ENCODE measurements around the gene RADIL. TPM values are rescaled to one million over a fixed set of nuclear protein-coding genes. Genes with fewer than 3 reads are reported as not detected.

The RADIL gene
- polyA plus RNA-seq, 1 donor (not counting 4 experiments of a cell fraction or from before 2014, with no cell fraction given): not detected

GRCh38 chr7:4841836-4842235, 41.7 kb downstream of the RADIL start:
- TF ChIP-seq EZH2 (IDR thresholded peaks at IDR 0.05; ENCODE audit: low read length) (no peak), CTCF (optimal IDR thresholded peaks at IDR 0.05 in 1 of 3, IDR thresholded peaks at IDR 0.05 in 1 of 3, conservative IDR thresholded peaks at IDR 0.05 in 1 of 3; ENCODE audit: extremely low read depth in 1 of 3, insufficient read depth in 2 of 3, low read length in 3 of 3) (no peak)
- FAIRE-seq (no peak), DNase-seq (ENCODE audit: low read depth, low spot score) (no peak)
- no peak overlapping the region for H3K4me3 ChIP-seq (ENCODE audit: control insufficient read depth in 2 of 3, extremely low read depth in 1 of 3, insufficient read depth in 2 of 3, low read depth in 1 of 3, low read length in 3 of 3)
- no peak overlapping the region for H3K9ac ChIP-seq (ENCODE audit: control insufficient read depth, extremely low read depth, insufficient read depth, low read length)
- dilution Hi-C loops (cut with MboI; ENCODE audit: extremely low pct_ligation_motif_present, low sequenced_read_pairs): no loop called here
- no peaks in the 10 kb centered on the region for H4K20me1 ChIP-seq (ENCODE audit: control insufficient read depth, extremely low read depth, insufficient read depth, low read length)
- H3K4me1 ChIP-seq (ENCODE audit: control insufficient read depth, extremely low read depth, insufficient read depth, low read length): no peaks in the 10 kb centered on the region
- H3K79me2 ChIP-seq (ENCODE audit: control insufficient read depth, insufficient read depth, low read length): no peaks in the 10 kb centered on the region
- H3K9me3 ChIP-seq (ENCODE audit: control insufficient read depth, low read depth, low read length): no peaks in the 10 kb centered on the region
- no peak overlapping the region for H3K4me2 ChIP-seq (ENCODE audit: control insufficient read depth, extremely low read depth, insufficient read depth, low read depth, low read length)
- no peaks in the 10 kb centered on the region for H3K27me3 ChIP-seq (ENCODE audit: control insufficient read depth, extremely low read depth, insufficient read depth, low read length)
- H3K36me3 ChIP-seq (ENCODE audit: control insufficient read depth in 2 of 2, extremely low read depth in 1 of 2, insufficient read depth in 2 of 2, low read length in 2 of 2): no peaks in the 10 kb centered on the region
- H3K9me1 ChIP-seq (ENCODE audit: control insufficient read depth, extremely low read depth, insufficient read depth, low read length): no peaks in the 10 kb centered on the region
- no peak overlapping the region for H2AFZ ChIP-seq (ENCODE audit: control insufficient read depth, low read length)
- no peak overlapping the region for H3K27ac ChIP-seq (ENCODE audit: control insufficient read depth, insufficient read depth, low read length)

- Histone ChIP-seq H3K9me3 (ENCODE audit: control insufficient read depth, low read depth, low read length) (no peaks in the 10 kb centered on the region), H3K4me1 (ENCODE audit: control insufficient read depth, extremely low read depth, insufficient read depth, low read length) (no peaks in the 10 kb centered on the region)
Observed at GRCh38 chr7:4841007-4841784, 42.3 kb downstream of the RADIL start.

More at GRCh38 chr7:4841007-4841784, 42.3 kb downstream of the RADIL start:
- Histone ChIP-seq H3K79me2 (ENCODE audit: control insufficient read depth, insufficient read depth, low read length) (no peaks in the 10 kb centered on the region), H2AFZ (ENCODE audit: control insufficient read depth, low read length) (no peak overlapping the region), H3K9ac (ENCODE audit: control insufficient read depth, extremely low read depth, insufficient read depth, low read length) (no peak overlapping the region), H3K27ac (ENCODE audit: control insufficient read depth, insufficient read depth, low read length) (no peak overlapping the region), H4K20me1 (ENCODE audit: control insufficient read depth, extremely low read depth, insufficient read depth, low read length) (no peaks in the 10 kb centered on the region), H3K4me3 (ENCODE audit: control insufficient read depth in 2 of 3, extremely low read depth in 1 of 3, insufficient read depth in 2 of 3, low read depth in 1 of 3, low read length in 3 of 3) (no peak overlapping the region), H3K27me3 (ENCODE audit: control insufficient read depth, extremely low read depth, insufficient read depth, low read length) (no peaks in the 10 kb centered on the region), H3K4me2 (ENCODE audit: control insufficient read depth, extremely low read depth, insufficient read depth, low read depth, low read length) (no peak overlapping the region), H3K36me3 (ENCODE audit: control insufficient read depth in 2 of 2, extremely low read depth in 1 of 2, insufficient read depth in 2 of 2, low read length in 2 of 2) (no peaks in the 10 kb centered on the region), H3K9me1 (ENCODE audit: control insufficient read depth, extremely low read depth, insufficient read depth, low read length) (no peaks in the 10 kb centered on the region)
- dilution Hi-C loops (cut with MboI; ENCODE audit: extremely low pct_ligation_motif_present, low sequenced_read_pairs): no loop called here
- TF ChIP-seq EZH2 (IDR thresholded peaks at IDR 0.05; ENCODE audit: low read length) (no peak), CTCF (optimal IDR thresholded peaks at IDR 0.05 in 1 of 3, IDR thresholded peaks at IDR 0.05 in 1 of 3, conservative IDR thresholded peaks at IDR 0.05 in 1 of 3; ENCODE audit: extremely low read depth in 1 of 3, insufficient read depth in 2 of 3, low read length in 3 of 3) (no peak)
- DNase-seq (ENCODE audit: low read depth, low spot score) (no peak), FAIRE-seq (no peak)

Data from keratinocyte (primary cell).